Esophagus squamous epithelium (tissue), 4 donors: ENCODE data around the gene SLCO2B1.

Source experiments
- POLR2A ChIP-seq, 4 donors: fragments of 450-650 bp; IDR thresholded peaks; one replicate each; pipeline ENCODE4 v1.6.1; 2017; ENCODE audit warnings: antibody characterized with exemption in 4 of 4, mild to moderate bottlenecking in 4 of 4, moderate library complexity in 3 of 4
- TF ChIP-seq, protein P1 (sequence below), 6 experiments: fragments of 450-650 bp in 4 of 6; fragments of 200-600 bp in 2 of 6; sonication (generic) in 2 of 6; IDR thresholded peaks; one replicate each; pipeline ENCODE4 v1.5.1; 2016 to 2019; ENCODE audit warnings: antibody characterized with exemption in 6 of 6, mild to moderate bottlenecking in 4 of 6, moderate library complexity in 4 of 6

DNA sequence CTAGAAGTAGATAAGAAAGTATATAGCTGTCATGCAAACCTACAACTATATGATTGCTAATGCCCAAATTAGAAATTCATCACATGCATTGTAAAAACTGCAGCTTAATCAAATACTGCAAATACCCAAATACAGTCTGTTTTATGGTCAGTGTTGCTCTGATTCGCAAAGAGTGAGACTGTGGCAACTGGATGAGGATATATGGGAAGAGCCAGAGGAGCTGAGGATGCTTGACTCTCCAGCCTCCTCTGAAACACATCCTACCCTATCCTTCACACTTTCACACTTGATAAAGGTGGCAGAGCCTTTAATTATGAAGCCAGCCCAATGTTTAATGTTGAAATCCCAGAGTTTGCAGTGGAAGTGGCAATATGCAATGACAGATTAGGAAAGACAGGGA, 32.3 kb upstream of the SLCO2B1 start:
- TF ChIP-seq, protein P1, sequence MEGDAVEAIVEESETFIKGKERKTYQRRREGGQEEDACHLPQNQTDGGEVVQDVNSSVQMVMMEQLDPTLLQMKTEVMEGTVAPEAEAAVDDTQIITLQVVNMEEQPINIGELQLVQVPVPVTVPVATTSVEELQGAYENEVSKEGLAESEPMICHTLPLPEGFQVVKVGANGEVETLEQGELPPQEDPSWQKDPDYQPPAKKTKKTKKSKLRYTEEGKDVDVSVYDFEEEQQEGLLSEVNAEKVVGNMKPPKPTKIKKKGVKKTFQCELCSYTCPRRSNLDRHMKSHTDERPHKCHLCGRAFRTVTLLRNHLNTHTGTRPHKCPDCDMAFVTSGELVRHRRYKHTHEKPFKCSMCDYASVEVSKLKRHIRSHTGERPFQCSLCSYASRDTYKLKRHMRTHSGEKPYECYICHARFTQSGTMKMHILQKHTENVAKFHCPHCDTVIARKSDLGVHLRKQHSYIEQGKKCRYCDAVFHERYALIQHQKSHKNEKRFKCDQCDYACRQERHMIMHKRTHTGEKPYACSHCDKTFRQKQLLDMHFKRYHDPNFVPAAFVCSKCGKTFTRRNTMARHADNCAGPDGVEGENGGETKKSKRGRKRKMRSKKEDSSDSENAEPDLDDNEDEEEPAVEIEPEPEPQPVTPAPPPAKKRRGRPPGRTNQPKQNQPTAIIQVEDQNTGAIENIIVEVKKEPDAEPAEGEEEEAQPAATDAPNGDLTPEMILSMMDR (IDR thresholded peaks at IDR 0.05), result no peak
- no peak for TF ChIP-seq POLR2A (IDR thresholded peaks at IDR 0.05)
